Smooth muscle cell (in vitro differentiated cells): ENCODE results near the gene TCF12. TPM values are rescaled to one million over a fixed set of nuclear protein-coding genes. Genes with fewer than 3 reads are reported as not detected.

Source experiments
- DNase-seq: peaks from one replicate; lab custom pipeline; 2025; ENCODE audit not compliant: unreplicated experiment; lab: John Stamatoyannopoulos, UW
- H2AFZ ChIP-seq: fragments of 200-600 bp; sonication (generic); 2 replicates; pipeline ENCODE4 v1.6.0; 2016; ENCODE audit warnings: antibody characterized with exemption, low read depth, mild to moderate bottlenecking
- H3F3A ChIP-seq: fragments of 200-600 bp; sonication (generic); 2 replicates; pipeline ENCODE4 v1.6.0; 2017; ENCODE audit warnings: antibody characterized with exemption, low read depth
- H3K27ac ChIP-seq: fragments of 200-600 bp; sonication (generic); 2 replicates; pipeline ENCODE4 v1.5.1; 2016; ENCODE audit warnings: low read depth, mild to moderate bottlenecking
- H3K27me3 ChIP-seq: fragments of 200-600 bp; sonication (generic); 2 replicates; pipeline ENCODE4 v1.6.1; 2016; ENCODE audit warnings: low read depth, mild to moderate bottlenecking
- H3K36me3 ChIP-seq: fragments of 200-600 bp; sonication (generic); 2 replicates; pipeline ENCODE4 v1.5.1; 2016; ENCODE audit warnings: low read depth
- H3K4me1 ChIP-seq: fragments of 200-600 bp; sonication (generic); 2 replicates; pipeline ENCODE4 v1.5.1; 2016; ENCODE audit warnings: low read depth
- H3K4me2 ChIP-seq: fragments of 200-600 bp; sonication (generic); 2 replicates; pipeline ENCODE4 v1.6.0; 2016; ENCODE audit warnings: mild to moderate bottlenecking
- H3K4me3 ChIP-seq: fragments of 200-600 bp; sonication (generic); 2 replicates; pipeline ENCODE4 v1.5.1; 2016; ENCODE audit warnings: mild to moderate bottlenecking
- H3K79me2 ChIP-seq: fragments of 200-600 bp; sonication (generic); 2 replicates; pipeline ENCODE4 v1.6.0; 2016; ENCODE audit warnings: low read depth, mild to moderate bottlenecking
- H3K9ac ChIP-seq: fragments of 200-600 bp; sonication (generic); 2 replicates; pipeline ENCODE4 v1.6.0; 2016; ENCODE audit warnings: low read depth
- H3K9me3 ChIP-seq: fragments of 200-600 bp; sonication (generic); replicated peaks from 2 replicates; pipeline ENCODE4 v1.5.1; 2016; ENCODE audit warnings: low read depth
- H4K20me1 ChIP-seq: fragments of 200-600 bp; sonication (generic); 2 replicates; pipeline ENCODE4 v1.6.0; 2016; ENCODE audit warnings: low read depth
- WGBS: methylation state at CpG from one replicate; pipeline ENCODE4 v1.1.7; 2016; ENCODE audit warnings: low lambda C conversion rate; 5-methylcytosine and 5-hydroxymethylcytosine counted together
- polyA plus RNA-seq: library from polyadenylated mRNA; unstranded; fragments of >200 nt; fragmentation: Nextera tagmentation; extraction: Ambion mirVana; gene quantifications from 2 replicates; pipeline ENCODE4 v1.2.1, GENCODE V29; 2016
- total RNA-seq: library from RNA; depleted of rRNA; stranded (reverse); fragments of >200 nt; gene quantifications from 2 replicates; pipeline ENCODE4 v1.2.3, GENCODE V29; 2014
- TF ChIP-seq, protein P1 (sequence below): fragments of 200-600 bp; sonication (generic); IDR thresholded peaks from 2 replicates; pipeline ENCODE4 v1.5.1; 2017; ENCODE audit warnings: borderline replicate concordance, mild to moderate bottlenecking, antibody characterized with exemption; ENCODE audit not compliant: insufficient read depth, poor library complexity, severe bottlenecking

The TCF12 gene
- total and polyA plus RNA-seq, 2 experiments from 2014 or later: 54.1 to 302 TPM

GRCh38 chr15:57297163-57297593, 378.7 kb downstream of the TCF12 start:
- Histone ChIP-seq H3K4me1 (no peaks in the 10 kb centered on the region), H3K9me3 (no peaks in the 10 kb centered on the region), H3K9ac (no peak overlapping the region), H4K20me1 (no peaks in the 10 kb centered on the region), H3K4me3 (no peak overlapping the region), H3K79me2 (no peaks in the 10 kb centered on the region), H3K27ac (no peak overlapping the region), H2AFZ (no peak overlapping the region), H3K27me3 (no peaks in the 10 kb centered on the region), H3F3A (peaks cover 7% of the 10 kb centered on the region), H3K36me3 (no peaks in the 10 kb centered on the region), H3K4me2 (no peak overlapping the region)
- 92% methylated on average over 3 of the region's 3 CpGs for WGBS
- no peak for DNase-seq
- TF ChIP-seq, protein P1, sequence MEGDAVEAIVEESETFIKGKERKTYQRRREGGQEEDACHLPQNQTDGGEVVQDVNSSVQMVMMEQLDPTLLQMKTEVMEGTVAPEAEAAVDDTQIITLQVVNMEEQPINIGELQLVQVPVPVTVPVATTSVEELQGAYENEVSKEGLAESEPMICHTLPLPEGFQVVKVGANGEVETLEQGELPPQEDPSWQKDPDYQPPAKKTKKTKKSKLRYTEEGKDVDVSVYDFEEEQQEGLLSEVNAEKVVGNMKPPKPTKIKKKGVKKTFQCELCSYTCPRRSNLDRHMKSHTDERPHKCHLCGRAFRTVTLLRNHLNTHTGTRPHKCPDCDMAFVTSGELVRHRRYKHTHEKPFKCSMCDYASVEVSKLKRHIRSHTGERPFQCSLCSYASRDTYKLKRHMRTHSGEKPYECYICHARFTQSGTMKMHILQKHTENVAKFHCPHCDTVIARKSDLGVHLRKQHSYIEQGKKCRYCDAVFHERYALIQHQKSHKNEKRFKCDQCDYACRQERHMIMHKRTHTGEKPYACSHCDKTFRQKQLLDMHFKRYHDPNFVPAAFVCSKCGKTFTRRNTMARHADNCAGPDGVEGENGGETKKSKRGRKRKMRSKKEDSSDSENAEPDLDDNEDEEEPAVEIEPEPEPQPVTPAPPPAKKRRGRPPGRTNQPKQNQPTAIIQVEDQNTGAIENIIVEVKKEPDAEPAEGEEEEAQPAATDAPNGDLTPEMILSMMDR: no peak

GRCh38 chr15:57297630-57298029, 379.2 kb downstream of the TCF12 start:
- Histone ChIP-seq H3F3A (peaks cover 7% of the 10 kb centered on the region), H3K9me3 (no peaks in the 10 kb centered on the region), H3K9ac (no peak overlapping the region), H3K27me3 (no peaks in the 10 kb centered on the region), H3K4me2 (no peak overlapping the region), H3K4me1 (no peaks in the 10 kb centered on the region), H3K27ac (peak overlapping the region; percentile 31), H3K79me2 (no peaks in the 10 kb centered on the region), H2AFZ (no peak overlapping the region), H3K36me3 (no peaks in the 10 kb centered on the region), H4K20me1 (no peaks in the 10 kb centered on the region), H3K4me3 (no peak overlapping the region)
- TF ChIP-seq, protein P1: no peak
- 87% methylated on average over 6 of the region's 6 CpGs for WGBS
- DNase-seq: no peak

- no peaks in the 10 kb centered on the region for H3K79me2 ChIP-seq
- H3F3A ChIP-seq: peaks cover 7% of the 10 kb centered on the region
- no peak overlapping the region for H3K4me3 ChIP-seq
- TF ChIP-seq, protein P1: no peak
- H3K9me3 ChIP-seq: no peaks in the 10 kb centered on the region
- 46% methylated on average over 5 of the region's 5 CpGs for WGBS
- no peak overlapping the region for H2AFZ ChIP-seq
- H3K27ac ChIP-seq: peak overlapping the region; percentile 79
- H3K9ac ChIP-seq: peak overlapping the region; percentile 20
- no peaks in the 10 kb centered on the region for H3K27me3 ChIP-seq
- no peaks in the 10 kb centered on the region for H3K36me3 ChIP-seq
- no peak for DNase-seq
- no peak overlapping the region for H3K4me2 ChIP-seq
- no peaks in the 10 kb centered on the region for H3K4me1 ChIP-seq
- H4K20me1 ChIP-seq: no peaks in the 10 kb centered on the region
Observed at GRCh38 chr15:57298204-57298603, 379.8 kb downstream of the TCF12 start.

- 95% methylated on average over 14 of the region's 14 CpGs for WGBS
- H3K79me2 ChIP-seq: no peaks in the 10 kb centered on the region
- no peaks in the 10 kb centered on the region for H4K20me1 ChIP-seq
- no peak overlapping the region for H2AFZ ChIP-seq
- H3K27me3 ChIP-seq: no peaks in the 10 kb centered on the region
- no peak overlapping the region for H3K4me3 ChIP-seq
- H3K9me3 ChIP-seq: no peaks in the 10 kb centered on the region
- H3K27ac ChIP-seq: peak overlapping the region; percentile 79
- no peak overlapping the region for H3K4me2 ChIP-seq
- peak overlapping the region; percentile 20 for H3K9ac ChIP-seq
- H3F3A ChIP-seq: peaks cover 7% of the 10 kb centered on the region
- no peak for DNase-seq
- H3K36me3 ChIP-seq: no peaks in the 10 kb centered on the region
- TF ChIP-seq, protein P1: no peak
- no peaks in the 10 kb centered on the region for H3K4me1 ChIP-seq
Observed at GRCh38 chr15:57298843-57299550, 380.6 kb downstream of the TCF12 start.
